Endothelial cell of umbilical vein (primary cell): ENCODE measurements around the gene RGS12.

Experiments
- CTCF ChIP-seq, 2 donors: IDR thresholded peaks; 1 replicate in 1 of 2; 2 replicates in 1 of 2; pipeline ENCODE4 v1.5.1; 2011; ENCODE audit warnings: low read length in 2 of 2, mild to moderate bottlenecking in 2 of 2, moderate library complexity in 2 of 2, control low read depth in 1 of 2, inconsistent platforms in 1 of 2, low read depth in 1 of 2; ENCODE audit not compliant: insufficient read depth in 1 of 2; ENCODE audit errors: extremely low read depth in 1 of 2
- EZH2 ChIP-seq: IDR thresholded peaks from 2 replicates; pipeline ENCODE4 v1.6.1; 2012; ENCODE audit warnings: borderline replicate concordance, low read depth, mild to moderate bottlenecking, moderate library complexity, low read length, inconsistent platforms; ENCODE audit not compliant: severe bottlenecking
- GATA2 ChIP-seq: IDR thresholded peaks from 2 replicates; pipeline ENCODE4 v1.7.0; 2011; ENCODE audit warnings: low read depth, mild to moderate bottlenecking, moderate library complexity, mixed read lengths, low read length; ENCODE audit not compliant: insufficient read length, insufficient read depth
- JUN ChIP-seq: IDR thresholded peaks from 2 replicates; pipeline ENCODE4 v1.6.1; 2011; ENCODE audit warnings: borderline replicate concordance, low read depth; ENCODE audit not compliant: insufficient read length, insufficient read depth
- MYC ChIP-seq: IDR thresholded peaks from one replicate; pipeline ENCODE4 v1.6.1; 2011; ENCODE audit warnings: mild to moderate bottlenecking, low read depth, low read length
- POLR2A ChIP-seq: IDR thresholded peaks from 2 replicates; pipeline ENCODE4 v1.6.1; 2012; ENCODE audit warnings: low read depth, mild to moderate bottlenecking, control low read depth, low read length
- POLR2AphosphoS5 ChIP-seq: IDR thresholded peaks from 2 replicates; pipeline ENCODE4 v1.6.1; 2012; ENCODE audit warnings: low read depth, mild to moderate bottlenecking, control low read depth, low read length, moderate library complexity; ENCODE audit not compliant: insufficient read depth
- TF ChIP-seq, protein P1 (sequence below): IDR thresholded peaks from 2 replicates; pipeline ENCODE4 v1.6.1; 2011; ENCODE audit not compliant: insufficient read depth, insufficient read length

GRCh38 chr4:3335385-3335784 is 42.6 kb downstream of the RGS12 start:
- no peak for TF ChIP-seq POLR2A
- no peak for TF ChIP-seq MYC
- TF ChIP-seq POLR2AphosphoS5, result no peak
- TF ChIP-seq CTCF (IDR thresholded peaks at IDR 0.05; ENCODE audit: extremely low read depth in 1 of 2, insufficient read depth in 1 of 2, low read depth in 1 of 2, low read length in 2 of 2), result no peak
- TF ChIP-seq EZH2, result no peak
- TF ChIP-seq JUN, result no peak
- TF ChIP-seq, protein P1, sequence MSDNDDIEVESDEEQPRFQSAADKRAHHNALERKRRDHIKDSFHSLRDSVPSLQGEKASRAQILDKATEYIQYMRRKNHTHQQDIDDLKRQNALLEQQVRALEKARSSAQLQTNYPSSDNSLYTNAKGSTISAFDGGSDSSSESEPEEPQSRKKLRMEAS, result no peak
- TF ChIP-seq GATA2, result no peak
